Measurements from ENCODE around the gene SERPINB8. TPM values are rescaled to one million over a fixed set of nuclear protein-coding genes. Genes with fewer than 3 reads are reported as not detected.
A peak's percentile ranks its signal among the peaks of the same experiment; 100 is the strongest.

Gene SERPINB8
- total RNA-seq, 3 donors from 2014 or later, result 17.0 to 22.6 (median 17.4) TPM

GRCh38 chr18:63979409-63979920, 9.6 kb downstream of the SERPINB8 start:
- no peaks in the 10 kb centered on the region for H3K9me3 Mint-ChIP-seq
- ATAC-seq (peak; percentile 67 to 69), DNase-seq (peak; percentile 28)
- no peaks in the 10 kb centered on the region for H3K27me3 Mint-ChIP-seq (ENCODE audit: low read depth)
- no peak overlapping the region for H3K4me3 Mint-ChIP-seq
- H3K4me1 Mint-ChIP-seq (ENCODE audit: low read depth), result peaks cover 12% of the 10 kb centered on the region
- H3K36me3 Mint-ChIP-seq (ENCODE audit: insufficient read depth), result peaks cover 29% of the 10 kb centered on the region

DNA sequence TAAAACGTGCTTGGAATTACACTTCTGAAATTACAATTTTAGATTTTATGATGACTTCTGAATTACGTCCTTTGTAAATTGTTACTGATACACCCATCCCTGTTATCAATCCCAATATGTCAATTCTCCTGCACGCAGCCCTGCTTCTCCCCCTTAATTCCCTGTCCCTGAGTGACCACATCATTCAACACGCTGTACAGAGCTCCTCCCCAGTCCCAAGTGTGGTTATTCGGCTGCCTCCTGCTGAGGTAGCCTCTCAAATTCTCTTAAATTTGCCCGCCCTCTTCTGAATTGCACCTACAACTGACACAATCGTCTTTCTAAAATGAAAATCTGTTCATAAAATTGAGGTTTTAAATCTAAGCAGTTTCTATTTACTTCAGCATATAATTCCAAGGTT, 10.1 kb downstream of the SERPINB8 start:
- no peak for ATAC-seq
- H3K9me3 Mint-ChIP-seq, result no peaks in the 10 kb centered on the region
- no peak for DNase-seq
- peaks cover 31% of the 10 kb centered on the region for H3K36me3 Mint-ChIP-seq (ENCODE audit: insufficient read depth)
- no peaks in the 10 kb centered on the region for H3K27me3 Mint-ChIP-seq (ENCODE audit: low read depth)
- H3K4me3 Mint-ChIP-seq, result no peak overlapping the region
- peaks cover 7% of the 10 kb centered on the region for H3K4me1 Mint-ChIP-seq (ENCODE audit: low read depth)

- ATAC-seq (no peak), DNase-seq (no peak)
- Mint-ChIP-seq H3K9me3 (no peaks in the 10 kb centered on the region), H3K4me3 (no peak overlapping the region), H3K4me1 (ENCODE audit: low read depth) (peaks cover 4% of the 10 kb centered on the region), H3K27me3 (ENCODE audit: low read depth) (no peaks in the 10 kb centered on the region), H3K36me3 (ENCODE audit: insufficient read depth) (peaks cover 32% of the 10 kb centered on the region)
Measured at GRCh38 chr18:63980896-63981460, 11.1 kb downstream of the SERPINB8 start.

GRCh38 chr18:63981719-63982118, 11.8 kb downstream of the SERPINB8 start:
- H3K36me3 Mint-ChIP-seq (ENCODE audit: insufficient read depth), result peaks cover 39% of the 10 kb centered on the region
- ATAC-seq, result no peak
- H3K9me3 Mint-ChIP-seq, result no peaks in the 10 kb centered on the region
- H3K27me3 Mint-ChIP-seq (ENCODE audit: low read depth), result no peaks in the 10 kb centered on the region
- peaks cover 4% of the 10 kb centered on the region for H3K4me1 Mint-ChIP-seq (ENCODE audit: low read depth)
- DNase-seq, result no peak
- H3K4me3 Mint-ChIP-seq, result no peak overlapping the region

GRCh38 chr18:63982361-63982760, 12.5 kb downstream of the SERPINB8 start:
- Mint-ChIP-seq H3K4me1 (ENCODE audit: low read depth) (peaks cover 4% of the 10 kb centered on the region), H3K9me3 (no peaks in the 10 kb centered on the region), H3K36me3 (ENCODE audit: insufficient read depth) (peaks cover 42% of the 10 kb centered on the region), H3K27me3 (ENCODE audit: low read depth) (no peaks in the 10 kb centered on the region), H3K4me3 (no peak overlapping the region)
- no peak for ATAC-seq
- no peak for DNase-seq

DNA sequence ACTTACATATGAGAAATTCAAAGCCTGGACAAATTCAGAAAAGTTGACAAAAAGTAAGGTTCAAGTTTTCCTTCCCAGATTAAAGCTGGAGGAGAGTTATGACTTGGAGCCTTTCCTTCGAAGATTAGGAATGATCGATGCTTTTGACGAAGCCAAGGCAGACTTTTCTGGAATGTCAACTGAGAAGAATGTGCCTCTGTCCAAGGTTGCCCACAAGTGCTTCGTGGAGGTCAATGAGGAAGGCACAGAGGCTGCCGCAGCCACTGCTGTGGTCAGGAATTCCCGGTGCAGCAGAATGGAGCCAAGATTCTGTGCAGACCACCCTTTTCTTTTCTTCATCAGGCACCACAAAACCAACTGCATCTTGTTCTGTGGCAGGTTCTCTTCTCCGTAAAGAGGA, 17.0 kb downstream of the SERPINB8 start:
- H3K4me3 Mint-ChIP-seq, result no peak overlapping the region
- no peaks in the 10 kb centered on the region for H3K4me1 Mint-ChIP-seq (ENCODE audit: low read depth)
- no peak for DNase-seq
- H3K27me3 Mint-ChIP-seq (ENCODE audit: low read depth), result no peaks in the 10 kb centered on the region
- H3K36me3 Mint-ChIP-seq (ENCODE audit: insufficient read depth), result peaks cover 44% of the 10 kb centered on the region
- no peak for ATAC-seq
- H3K9me3 Mint-ChIP-seq, result no peaks in the 10 kb centered on the region

- H3K27me3 Mint-ChIP-seq (ENCODE audit: low read depth), result no peaks in the 10 kb centered on the region
- ATAC-seq (no peak), DNase-seq (no peak)
- H3K4me1 Mint-ChIP-seq (ENCODE audit: low read depth), result peaks cover 4% of the 10 kb centered on the region
- H3K36me3 Mint-ChIP-seq (ENCODE audit: insufficient read depth), result peaks cover 38% of the 10 kb centered on the region
- H3K4me3 Mint-ChIP-seq, result no peak overlapping the region
- peaks cover 4% of the 10 kb centered on the region for H3K9me3 Mint-ChIP-seq
Measured at GRCh38 chr18:63987743-63988142, 17.9 kb downstream of the SERPINB8 start.

DNA sequence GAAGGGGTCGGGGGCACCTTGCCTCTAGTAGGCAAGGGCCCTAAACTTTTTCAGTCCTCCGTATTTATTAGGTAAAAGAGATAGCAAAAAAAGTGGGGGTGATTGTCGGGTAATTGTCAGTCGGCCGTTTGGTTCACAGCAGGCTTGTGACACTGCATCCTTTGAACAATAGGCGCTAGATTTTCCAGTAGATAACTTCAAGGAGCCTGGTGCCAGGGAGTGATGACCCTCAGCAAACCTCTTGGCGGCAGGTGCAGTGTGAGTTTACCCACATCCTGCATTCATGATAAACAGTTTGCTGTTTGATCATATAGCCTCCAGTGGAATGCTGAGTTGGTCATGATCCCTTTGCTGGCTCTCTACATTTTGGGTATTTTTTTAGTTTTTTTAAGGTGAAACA, 22.9 kb downstream of the SERPINB8 start:
- Mint-ChIP-seq H3K36me3 (ENCODE audit: insufficient read depth) (peaks cover 22% of the 10 kb centered on the region), H3K4me1 (ENCODE audit: low read depth) (peaks cover 5% of the 10 kb centered on the region), H3K27me3 (ENCODE audit: low read depth) (no peaks in the 10 kb centered on the region), H3K9me3 (peaks cover 18% of the 10 kb centered on the region), H3K4me3 (no peak overlapping the region)
- DNase-seq (no peak), ATAC-seq (no peak)

GRCh38 chr18:63994783-63995399, 25.0 kb downstream of the SERPINB8 start:
- DNase-seq, result no peak
- Mint-ChIP-seq H3K27me3 (ENCODE audit: low read depth) (peaks cover 1% of the 10 kb centered on the region), H3K4me1 (ENCODE audit: low read depth) (peaks cover 5% of the 10 kb centered on the region), H3K36me3 (ENCODE audit: insufficient read depth) (peaks cover 13% of the 10 kb centered on the region), H3K4me3 (no peak overlapping the region), H3K9me3 (peaks cover 18% of the 10 kb centered on the region)
- ATAC-seq, result peak in 1 of 2 donors; percentile 27

DNA sequence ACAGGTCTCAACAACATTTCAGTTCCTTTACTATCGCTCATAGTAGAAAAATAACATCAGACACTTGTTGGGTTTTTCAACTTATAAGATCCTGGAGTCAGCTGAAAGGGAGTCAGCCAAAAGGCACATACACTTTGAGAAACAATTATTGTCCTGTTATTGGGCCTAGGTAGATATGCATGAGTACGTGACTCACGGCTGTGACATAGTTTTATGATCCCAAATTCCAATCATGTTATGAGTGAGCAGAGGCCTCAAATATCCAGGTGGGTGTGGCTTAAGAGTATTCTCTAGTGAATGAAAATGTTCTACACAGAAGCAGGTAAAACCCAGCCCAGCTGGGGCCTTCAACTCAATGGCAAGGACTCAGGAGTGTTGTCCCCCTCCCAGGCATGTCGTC, 27.2 kb downstream of the SERPINB8 start:
- Mint-ChIP-seq H3K4me1 (ENCODE audit: low read depth) (peaks cover 5% of the 10 kb centered on the region), H3K27me3 (ENCODE audit: low read depth) (peaks cover 4% of the 10 kb centered on the region), H3K36me3 (ENCODE audit: insufficient read depth) (peaks cover 12% of the 10 kb centered on the region), H3K4me3 (no peak overlapping the region), H3K9me3 (peaks cover 18% of the 10 kb centered on the region)
- no peak for DNase-seq
- ATAC-seq, result no peak

GRCh38 chr18:63997606-63998005, 27.7 kb downstream of the SERPINB8 start:
- Mint-ChIP-seq H3K9me3 (peaks cover 15% of the 10 kb centered on the region), H3K4me3 (no peak overlapping the region), H3K27me3 (ENCODE audit: low read depth) (peaks cover 4% of the 10 kb centered on the region), H3K36me3 (ENCODE audit: insufficient read depth) (peaks cover 10% of the 10 kb centered on the region), H3K4me1 (ENCODE audit: low read depth) (peaks cover 2% of the 10 kb centered on the region)
- ATAC-seq, result no peak
- no peak for DNase-seq

GRCh38 chr18:63999871-64000270, 30.0 kb downstream of the SERPINB8 start:
- Mint-ChIP-seq H3K27me3 (ENCODE audit: low read depth) (peaks cover 6% of the 10 kb centered on the region), H3K4me3 (no peak overlapping the region), H3K36me3 (ENCODE audit: insufficient read depth) (peaks cover 6% of the 10 kb centered on the region), H3K9me3 (peaks cover 18% of the 10 kb centered on the region), H3K4me1 (ENCODE audit: low read depth) (no peaks in the 10 kb centered on the region)
- DNase-seq, result no peak
- no peak for ATAC-seq

GRCh38 chr18:64002581-64002980, 32.7 kb downstream of the SERPINB8 start:
- DNase-seq (no peak), ATAC-seq (no peak)
- Mint-ChIP-seq H3K36me3 (ENCODE audit: insufficient read depth) (peaks cover 3% of the 10 kb centered on the region), H3K4me1 (ENCODE audit: low read depth) (no peaks in the 10 kb centered on the region), H3K9me3 (peaks cover 7% of the 10 kb centered on the region), H3K27me3 (ENCODE audit: low read depth) (peaks cover 6% of the 10 kb centered on the region), H3K4me3 (no peak overlapping the region)

DNA sequence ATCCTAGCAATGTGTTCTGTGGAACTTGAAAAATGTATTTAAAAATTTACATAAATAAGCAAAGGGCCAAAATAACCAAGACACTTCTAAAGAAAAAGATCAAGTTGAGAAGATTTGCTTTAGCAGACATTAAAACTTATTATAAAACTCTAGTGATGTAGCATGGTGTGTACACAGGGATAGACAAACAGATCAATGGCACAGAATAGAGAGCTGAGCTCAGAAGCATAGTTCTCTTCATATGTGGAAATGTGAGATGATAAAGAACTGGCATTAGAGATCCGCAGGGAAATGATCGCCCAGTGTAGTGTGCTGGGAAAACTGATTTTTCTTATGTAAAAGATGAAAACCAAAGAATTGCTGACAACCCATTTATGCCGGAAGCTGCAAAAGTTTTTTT, 39.4 kb downstream of the SERPINB8 start:
- peaks cover 3% of the 10 kb centered on the region for H3K27me3 Mint-ChIP-seq (ENCODE audit: low read depth)
- DNase-seq, result no peak
- no peak overlapping the region for H3K4me3 Mint-ChIP-seq
- H3K9me3 Mint-ChIP-seq, result no peaks in the 10 kb centered on the region
- no peak for ATAC-seq
- H3K36me3 Mint-ChIP-seq (ENCODE audit: insufficient read depth), result no peaks in the 10 kb centered on the region
- H3K4me1 Mint-ChIP-seq (ENCODE audit: low read depth), result no peaks in the 10 kb centered on the region

DNA sequence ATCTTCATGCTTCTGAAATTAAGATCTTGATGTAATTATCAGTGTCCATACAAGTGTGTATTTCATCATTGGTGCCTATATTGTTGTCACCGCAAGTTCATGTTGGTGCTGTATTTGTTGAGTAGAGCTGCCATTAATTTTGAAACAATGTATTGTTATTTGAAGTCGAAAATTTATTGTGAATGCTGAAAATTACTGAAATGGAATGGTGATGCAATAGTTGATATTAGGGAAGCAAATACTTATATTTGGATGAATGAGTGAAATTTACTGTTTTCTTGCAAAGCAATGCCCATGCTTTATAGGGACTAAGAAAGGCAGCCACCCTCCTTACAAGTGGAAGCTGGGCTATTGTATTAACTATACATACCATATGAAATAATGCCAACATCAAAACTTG, 41.6 kb downstream of the SERPINB8 start:
- Mint-ChIP-seq H3K27me3 (ENCODE audit: low read depth) (peaks cover 3% of the 10 kb centered on the region), H3K4me1 (ENCODE audit: low read depth) (no peaks in the 10 kb centered on the region), H3K36me3 (ENCODE audit: insufficient read depth) (no peaks in the 10 kb centered on the region), H3K4me3 (no peak overlapping the region), H3K9me3 (no peaks in the 10 kb centered on the region)
- DNase-seq (no peak), ATAC-seq (no peak)

All from activated T-cell treated with anti-CD3 and anti-CD28 coated beads, Interleukin-2, amount 50 U/mL, for 4 hours (primary cell).